SK-N-SH treated with all-trans-retinoic acid at 6 μM for 48 hours (cell line): ENCODE results near the gene CREBBP.

Experiments
- ESRRG ChIP-seq: fragments of 250-450 bp; sonication (Bioruptor Pico); IDR thresholded peaks from 2 replicates; pipeline ENCODE4 v1.6.1; 2021; ENCODE audit warnings: mild to moderate bottlenecking
- TCF4 ChIP-seq: fragments of 250-450 bp; sonication (Bioruptor Pico); IDR thresholded peaks from 2 replicates; pipeline ENCODE4 v1.8.0; 2021; ENCODE audit warnings: mild to moderate bottlenecking, moderate library complexity, borderline replicate concordance

DNA sequence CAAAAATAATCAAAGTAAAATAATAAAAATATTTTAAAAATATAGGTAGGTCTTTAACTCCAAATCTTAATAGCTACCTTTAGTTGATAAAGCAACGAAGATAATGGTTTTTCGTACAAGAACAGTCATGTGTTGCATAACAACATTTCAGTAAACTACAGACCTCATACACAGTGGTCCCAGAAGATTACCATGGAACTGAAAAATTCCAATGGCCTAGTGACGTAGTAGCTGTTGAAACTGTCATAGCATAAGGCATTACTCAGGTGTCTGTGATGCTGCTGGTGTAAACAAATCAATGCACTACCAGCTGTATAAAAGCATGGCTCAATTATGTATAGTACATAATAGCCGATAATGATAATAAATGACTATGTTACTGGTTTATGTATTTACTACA is 43.9 kb downstream of the CREBBP start:
- TF ChIP-seq ESRRG (CRISPR knock-in tag) (no peak), TCF4 (CRISPR knock-in tag) (no peak)
